Liver (tissue), 9 donors: ENCODE measurements around the gene NPEPL1. TPM values are rescaled to one million over a fixed set of nuclear protein-coding genes. Genes with fewer than 3 reads are reported as not detected.
A peak's percentile ranks its signal among the peaks of the same experiment; 100 is the strongest.

ENCODE experiments used
- DNase-seq: peaks from one replicate; pipeline ENCODE4 v3.0.0-alpha.2; 2017; ENCODE audit warnings: low spot score
- H3K27ac ChIP-seq, 2 donors: one replicate each; pipeline ENCODE4 v1.7.0; 2013; ENCODE audit warnings: inconsistent platforms in 2 of 2, low read length in 2 of 2, control low read depth in 1 of 2, low read depth in 1 of 2, mild to moderate bottlenecking in 1 of 2
- H3K27me3 ChIP-seq, 4 donors: one replicate each; pipeline versions ENCODE4 v1.6.1 to v1.7.0; 2013; ENCODE audit warnings: low read length in 3 of 4, inconsistent platforms in 1 of 4, mild to moderate bottlenecking in 1 of 4, moderate library complexity in 1 of 4; ENCODE audit not compliant: control insufficient read depth in 4 of 4, insufficient read depth in 4 of 4
- H3K36me3 ChIP-seq, 4 donors: one replicate each; pipeline versions ENCODE4 v1.6.1 to v1.7.0; 2013; ENCODE audit warnings: low read length in 3 of 4, mild to moderate bottlenecking in 3 of 4, low read depth in 1 of 4, moderate library complexity in 1 of 4; ENCODE audit not compliant: control insufficient read depth in 4 of 4, insufficient read depth in 3 of 4
- H3K4me1 ChIP-seq, 4 donors: one replicate each; pipeline versions ENCODE4 v1.6.1 to v1.7.0; 2013; ENCODE audit warnings: low read length in 3 of 4, mild to moderate bottlenecking in 3 of 4, moderate library complexity in 1 of 4; ENCODE audit not compliant: control insufficient read depth in 4 of 4, insufficient read depth in 4 of 4
- H3K4me3 ChIP-seq, 3 donors: one replicate each; pipeline versions ENCODE4 v1.6.1 to v1.7.0; 2013; ENCODE audit warnings: low read length in 3 of 3, control low read depth in 1 of 3, low read depth in 1 of 3, mild to moderate bottlenecking in 1 of 3
- H3K9ac ChIP-seq, 2 donors: one replicate each; pipeline ENCODE4 v1.7.0; 2013; ENCODE audit warnings: low read length in 2 of 2, mild to moderate bottlenecking in 2 of 2, moderate library complexity in 2 of 2, control low read depth in 1 of 2, low read depth in 1 of 2
- H3K9me3 ChIP-seq, 4 donors: one replicate each; pipeline versions ENCODE4 v1.6.1 to v1.7.0; 2013; ENCODE audit warnings: low read length in 3 of 4; ENCODE audit not compliant: control insufficient read depth in 4 of 4
- ATF3 ChIP-seq: IDR thresholded peaks from 2 replicates; pipeline ENCODE4 v1.6.1; 2016; ENCODE audit warnings: antibody characterized with exemption
- CTCF ChIP-seq: fragments of 150-350 bp; IDR thresholded peaks from 2 replicates; pipeline ENCODE4 v1.5.1; 2017; ENCODE audit warnings: improper control_type of control experiment, low read depth, low read length; ENCODE audit not compliant: missing input control
- EGR1 ChIP-seq, 2 donors: IDR thresholded peaks; 2 replicates each; pipeline ENCODE4 v1.6.1; 2016 to 2018; ENCODE audit warnings: antibody characterized with exemption in 2 of 2, low read depth in 2 of 2
- FOXA2 ChIP-seq: IDR thresholded peaks from 2 replicates; pipeline ENCODE4 v1.6.1; 2016; ENCODE audit warnings: antibody characterized with exemption
- GABPA ChIP-seq, 2 donors: IDR thresholded peaks in 1 of 2; conservative IDR thresholded peaks in 1 of 2; 2 replicates each; pipeline ENCODE4 v1.6.1; 2016; ENCODE audit warnings: antibody characterized with exemption in 2 of 2, mild to moderate bottlenecking in 1 of 2, moderate library complexity in 1 of 2
- HNF4A ChIP-seq, 2 donors: conservative IDR thresholded peaks; 2 replicates each; pipeline ENCODE4 v1.6.1; 2016; ENCODE audit warnings: antibody characterized with exemption in 2 of 2, mild to moderate bottlenecking in 2 of 2
- HNF4G ChIP-seq: IDR thresholded peaks from 2 replicates; pipeline ENCODE4 v1.6.1; 2016; ENCODE audit warnings: antibody characterized with exemption
- JUND ChIP-seq, 2 donors: IDR thresholded peaks; 2 replicates each; pipeline ENCODE4 v1.6.1; 2016; ENCODE audit warnings: antibody characterized with exemption in 2 of 2
- MAX ChIP-seq: IDR thresholded peaks from 2 replicates; pipeline ENCODE4 v1.6.1; 2016; ENCODE audit warnings: antibody characterized with exemption
- NR2F2 ChIP-seq: IDR thresholded peaks from 2 replicates; pipeline ENCODE4 v1.6.1; 2016; ENCODE audit warnings: antibody characterized with exemption
- RAD21 ChIP-seq, 2 donors: IDR thresholded peaks; 2 replicates each; pipeline ENCODE4 v1.6.1; 2016; ENCODE audit warnings: antibody characterized with exemption in 2 of 2, mild to moderate bottlenecking in 2 of 2
- REST ChIP-seq: IDR thresholded peaks from 2 replicates; pipeline ENCODE4 v1.6.1; 2016; ENCODE audit warnings: antibody characterized with exemption, mild to moderate bottlenecking
- SP1 ChIP-seq: IDR thresholded peaks from 2 replicates; pipeline ENCODE4 v1.6.1; 2018; ENCODE audit warnings: antibody characterized with exemption, mild to moderate bottlenecking
- TAF1 ChIP-seq: conservative IDR thresholded peaks from 2 replicates; pipeline ENCODE4 v1.6.1; 2016; ENCODE audit warnings: antibody characterized with exemption, mild to moderate bottlenecking
- YY1 ChIP-seq: IDR thresholded peaks from 2 replicates; pipeline ENCODE4 v1.6.1; 2016; ENCODE audit warnings: antibody characterized with exemption, mild to moderate bottlenecking
- WGBS: extraction: QIAGEN DNeasy Blood & Tissue Kit; methylation state at CpG from one replicate; pipeline ENCODE4 v1.1.7; 2013; 5-methylcytosine and 5-hydroxymethylcytosine counted together
- polyA plus RNA-seq, 2 donors: library from polyadenylated mRNA; stranded (reverse) in 1 of 2; unstranded in 1 of 2; fragments of 200-250 nt in 1 of 2; fragments of >200 nt in 1 of 2; fragmentation: Nextera tagmentation in 1 of 2; extraction: Ambion mirVana in 1 of 2; gene quantifications; one replicate each; pipeline versions ENCODE4 v1.2.1 to v1.2.3, GENCODE V29; 2013 to 2015
- total RNA-seq, 2 donors: library from RNA; depleted of rRNA; stranded (reverse); fragments of >200 nt; gene quantifications; one replicate each; pipeline ENCODE4 v1.2.3, GENCODE V29; 2014
- donor health status: healthy.
- donor health status: healthy.
- donor health status: healthy.
- donor health status: healthy.
- donor health status: healthy.

The NPEPL1 gene
- total and polyA plus RNA-seq, 4 donors, result 8.0 to 13.3 (median 10.9) TPM

- Histone ChIP-seq H3K4me1 (peaks cover 3 to 29% (median 24%) of the 10 kb centered on the region in 4 donors), H3K4me3 (no peak overlapping the region), H3K9me3 (no peaks in the 10 kb centered on the region), H3K9ac (no peak overlapping the region), H3K36me3 (peaks cover 0 to 3% (median 0%) of the 10 kb centered on the region in 4 donors), H3K27me3 (no peaks in the 10 kb centered on the region), H3K27ac (no peak overlapping the region)
- WGBS, result 81% methylated on average over 6 of the region's 6 CpGs
- DNase-seq, result no peak
- TF ChIP-seq HNF4A (conservative IDR thresholded peaks at IDR 0.05) (no peak), NR2F2 (peak; percentile 90)
These were observed 37.1 kb upstream of the NPEPL1 start for GRCh38 chr20:58655328-58656107.

GRCh38 chr20:58656831-58657230 lies 35.8 kb upstream of the NPEPL1 start:
- Histone ChIP-seq H3K27me3 (no peaks in the 10 kb centered on the region), H3K36me3 (peaks cover 0 to 7% (median 5%) of the 10 kb centered on the region in 4 donors), H3K4me1 (peaks cover 3 to 26% (median 23%) of the 10 kb centered on the region in 4 donors), H3K9ac (no peak overlapping the region), H3K4me3 (no peak overlapping the region), H3K27ac (no peak overlapping the region), H3K9me3 (no peaks in the 10 kb centered on the region)
- no peak for TF ChIP-seq ATF3
- no peak for TF ChIP-seq JUND (IDR thresholded peaks at IDR 0.05)
- TF ChIP-seq REST, result no peak
- TF ChIP-seq YY1, result no peak
- no peak for TF ChIP-seq FOXA2
- TF ChIP-seq SP1, result no peak
- DNase-seq, result no peak
- 76% methylated on average over 2 of the region's 2 CpGs for WGBS

- WGBS, result 75% methylated on average over 2 of the region's 2 CpGs
- H3K4me3 ChIP-seq, result no peak overlapping the region
- H3K27ac ChIP-seq, result no peak overlapping the region
- H3K27me3 ChIP-seq, result no peaks in the 10 kb centered on the region
- TF ChIP-seq EGR1 (IDR thresholded peaks at IDR 0.05; ENCODE audit: low read depth in 2 of 2), result no peak
- DNase-seq, result no peak
- H3K9ac ChIP-seq, result no peak overlapping the region
- peaks cover 0 to 7% (median 5%) of the 10 kb centered on the region in 4 donors for H3K36me3 ChIP-seq
- peaks cover 3 to 26% (median 23%) of the 10 kb centered on the region in 4 donors for H3K4me1 ChIP-seq
- no peaks in the 10 kb centered on the region for H3K9me3 ChIP-seq
These were observed 35.3 kb upstream of the NPEPL1 start for GRCh38 chr20:58657262-58657661.

GRCh38 chr20:58657986-58658385 lies 34.6 kb upstream of the NPEPL1 start:
- Histone ChIP-seq H3K4me3 (no peak overlapping the region), H3K9me3 (no peaks in the 10 kb centered on the region), H3K27me3 (no peaks in the 10 kb centered on the region), H3K4me1 (peaks cover 3 to 23% (median 20%) of the 10 kb centered on the region in 4 donors), H3K27ac (no peak overlapping the region), H3K36me3 (peaks cover 0 to 7% (median 5%) of the 10 kb centered on the region in 4 donors), H3K9ac (no peak overlapping the region)
- DNase-seq, result no peak
- 39% methylated on average over 4 of the region's 4 CpGs for WGBS
- TF ChIP-seq ATF3 (no peak), HNF4G (no peak), SP1 (no peak), FOXA2 (no peak), TAF1 (no peak), EGR1 (IDR thresholded peaks at IDR 0.05; ENCODE audit: low read depth in 2 of 2) (no peak), RAD21 (IDR thresholded peaks at IDR 0.05) (no peak), YY1 (no peak), CTCF (no peak), MAX (no peak), GABPA (IDR thresholded peaks at IDR 0.05 in 1 of 2, conservative IDR thresholded peaks at IDR 0.05 in 1 of 2) (no peak)
